GF-D8 (cell line): ENCODE results near the gene MAP2K3.
A peak's percentile ranks its signal among the peaks of the same experiment; 100 is the strongest.

Experiments used
- DNase-seq: peaks from one replicate; lab custom pipeline; 2025; lab: John Stamatoyannopoulos, UW

The MAP2K3 gene

DNA sequence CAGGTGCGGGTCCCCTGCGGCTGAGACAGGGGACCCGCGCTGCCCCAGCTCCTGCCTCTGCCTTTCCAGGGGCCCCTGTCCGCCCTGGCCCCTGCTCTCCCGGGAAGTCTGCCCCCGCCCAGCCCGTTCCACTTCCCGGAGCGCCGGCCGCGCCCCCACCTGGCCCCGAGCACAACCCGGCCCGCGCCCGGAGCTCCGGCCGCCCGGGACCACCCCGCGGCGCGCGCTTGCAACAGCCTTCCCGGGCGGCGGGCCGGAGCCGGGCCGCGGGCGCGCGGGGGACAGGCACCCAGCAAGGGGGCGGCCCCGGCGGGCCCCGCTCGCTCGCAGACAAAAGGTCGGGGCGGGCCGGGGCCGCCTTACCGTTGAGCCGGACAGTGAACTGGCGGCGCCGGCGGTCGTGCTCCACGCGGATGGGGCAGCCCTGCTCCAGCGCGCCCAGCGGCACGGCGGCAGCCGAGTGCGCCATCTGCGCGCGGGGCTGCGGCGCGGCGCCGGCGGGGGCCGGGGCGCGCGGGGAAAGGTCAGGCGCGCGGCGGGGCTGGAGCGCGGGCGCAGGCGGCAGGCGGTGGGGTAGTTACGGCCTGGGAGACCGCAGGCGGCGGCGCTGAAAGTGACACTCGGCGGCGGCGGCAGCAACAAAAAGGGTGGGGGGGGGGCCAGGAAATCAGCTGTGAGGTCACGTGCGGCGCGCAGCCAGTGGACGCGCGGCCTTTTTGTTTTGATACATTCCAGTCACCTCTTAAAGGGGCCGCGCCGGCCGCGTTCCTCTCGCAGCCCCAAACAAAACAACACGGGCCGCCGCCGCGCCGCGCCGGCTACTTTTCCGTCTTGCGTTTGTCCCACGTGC lies 31.5 kb upstream of the MAP2K3 start, which contains the start of gene NATD1:
Gene NATD1, minus strand, starts transcription at position 615 of the 850 bp plus-strand sequence. Its CDS starts 146 bp downstream, at position 469.
- no peak for DNase-seq

DNA sequence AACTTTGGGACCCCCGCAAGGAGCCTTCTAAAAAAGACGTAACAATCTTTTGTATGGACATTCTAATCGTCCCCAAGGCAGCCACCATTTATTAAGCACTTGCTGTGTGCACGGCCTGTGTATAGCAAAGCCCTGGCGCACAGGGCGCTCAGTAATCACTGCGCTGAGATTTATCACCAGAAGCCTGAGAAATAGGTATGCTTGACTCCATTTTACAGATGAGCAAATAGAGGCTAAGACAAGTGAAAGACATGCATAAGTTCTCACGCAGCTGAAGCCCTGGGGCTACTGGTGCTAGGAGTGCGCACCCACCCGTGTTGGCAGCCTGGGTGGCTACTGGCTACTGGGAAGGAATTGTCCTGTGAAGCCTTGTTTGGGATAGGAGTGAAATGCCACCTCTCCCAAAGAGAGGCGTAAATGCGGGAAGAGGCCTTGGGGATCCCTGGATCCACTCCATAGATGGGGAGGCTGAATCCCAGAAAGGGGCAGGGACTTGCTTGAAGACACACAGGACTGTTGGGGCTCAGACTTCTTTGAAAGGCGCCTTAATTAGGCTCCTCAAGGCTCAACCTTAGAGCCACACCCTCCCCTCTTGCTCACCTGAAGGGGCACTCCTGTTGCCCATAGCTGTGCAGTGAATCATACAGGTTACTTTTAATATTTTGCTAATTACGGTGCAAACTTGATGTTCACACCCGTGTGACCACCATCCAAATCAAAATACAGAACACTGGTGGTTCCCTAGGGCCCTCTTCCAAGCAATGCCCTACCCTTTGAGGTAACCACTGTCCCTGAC lies 30.7 kb upstream of the MAP2K3 start:
- no peak for DNase-seq

GRCh38 chr17:21258593-21258992 lies 25.9 kb upstream of the MAP2K3 start:
- DNase-seq = no peak

DNA sequence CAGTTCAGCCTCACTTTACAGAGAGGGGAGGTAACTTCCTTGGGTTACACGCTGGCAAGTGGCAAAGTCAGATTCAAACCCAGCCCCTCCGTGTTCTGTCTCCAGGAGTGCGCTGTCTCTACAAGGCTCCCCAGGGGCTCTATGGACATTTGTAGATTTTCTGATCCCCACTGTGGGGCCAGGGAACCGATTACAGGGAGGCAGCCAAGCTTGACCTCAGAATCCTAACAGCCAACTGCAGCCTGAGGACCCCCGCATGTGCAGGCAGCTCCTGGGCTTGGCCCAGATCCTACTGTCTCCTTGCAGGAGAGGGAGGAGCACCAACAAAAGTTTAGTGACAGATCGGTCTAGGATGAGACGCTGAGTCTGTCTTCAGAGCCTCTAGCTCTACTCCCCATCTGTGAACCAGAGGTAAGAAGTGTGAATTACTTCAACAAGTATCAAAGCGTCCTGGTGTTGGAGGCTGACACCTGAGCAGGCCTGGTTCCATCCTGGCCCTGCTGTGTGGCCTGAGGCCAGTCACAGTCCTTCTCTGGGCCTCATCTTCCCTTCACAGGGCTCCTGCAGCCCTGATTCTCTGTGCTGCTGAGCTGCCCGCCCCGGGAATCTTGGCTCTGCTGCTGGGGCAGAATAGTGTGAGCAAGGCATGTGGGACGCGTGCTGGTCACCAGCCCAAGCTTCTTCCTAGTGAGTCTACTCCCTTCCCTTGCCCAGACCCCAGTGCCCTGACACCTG lies 22.1 kb upstream of the MAP2K3 start:
- DNase-seq = no peak

DNA sequence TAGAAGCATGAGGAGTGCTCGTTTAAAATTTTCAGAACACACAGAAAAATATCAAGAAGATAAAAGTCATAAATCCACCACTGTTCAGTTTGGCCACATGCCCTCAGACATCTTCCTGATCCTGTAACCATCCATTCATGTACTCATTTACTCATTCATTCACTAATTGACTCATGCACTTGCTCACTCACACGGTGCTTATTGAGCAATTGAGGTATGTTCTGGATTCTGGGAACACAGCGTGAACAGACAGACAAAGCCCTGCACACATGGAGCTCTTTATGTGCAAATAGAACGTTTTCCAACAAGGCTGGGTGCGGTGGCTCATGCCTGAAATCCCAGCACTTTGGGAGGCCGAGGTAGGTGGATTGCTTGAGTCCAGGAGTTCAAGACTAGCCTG lies 21.1 kb upstream of the MAP2K3 start:
- no peak for DNase-seq

DNA sequence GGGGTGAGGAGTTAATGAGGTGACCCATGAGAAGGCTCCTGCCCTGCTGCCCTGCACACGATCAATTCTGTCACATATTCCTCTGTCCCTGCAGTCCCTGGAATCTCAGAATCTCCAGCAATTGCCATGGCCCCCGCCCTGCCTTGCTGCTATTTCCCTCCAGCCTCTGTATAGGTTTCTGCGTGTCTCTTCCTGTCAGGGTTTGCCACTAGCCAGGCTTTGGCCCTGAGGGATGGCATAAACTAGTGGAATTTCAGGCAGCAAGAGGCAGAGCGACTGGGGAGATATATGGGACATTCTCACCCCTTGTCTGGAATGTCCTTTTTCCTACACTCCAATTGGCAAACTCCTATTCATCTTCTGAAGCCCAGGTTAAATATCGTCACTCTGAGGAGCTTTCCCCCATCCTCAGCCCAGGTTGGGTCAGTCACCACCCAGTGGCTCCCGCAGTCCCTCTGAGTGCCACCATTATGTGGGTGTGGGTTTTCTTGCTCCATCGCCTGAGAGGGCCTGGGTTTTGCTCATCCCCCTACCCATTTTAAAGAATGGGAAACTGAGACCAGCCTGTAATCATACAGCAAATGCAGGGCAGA lies 15.8 kb upstream of the MAP2K3 start:
- DNase-seq = no peak

DNA sequence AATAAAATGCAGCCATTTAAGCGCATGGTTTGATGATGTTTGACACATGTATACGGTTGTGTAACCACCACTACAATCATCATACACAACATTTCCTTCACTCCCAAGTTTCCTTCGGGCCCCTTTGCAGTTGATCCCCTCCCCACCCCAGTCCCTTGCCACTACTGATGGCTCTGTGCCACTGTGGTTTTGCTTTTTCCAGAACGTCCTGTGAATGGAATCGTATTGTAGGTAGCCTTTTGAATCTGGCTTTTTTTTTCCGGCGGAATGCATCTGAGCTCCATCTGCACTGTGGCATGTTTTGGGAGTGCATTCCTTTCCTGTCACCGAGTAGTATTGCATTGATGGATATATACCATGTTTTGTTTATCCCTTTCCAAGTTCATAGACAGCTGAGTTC lies 15.1 kb upstream of the MAP2K3 start:
- no peak for DNase-seq

GRCh38 chr17:21271454-21272183 lies 12.9 kb upstream of the MAP2K3 start:
- no peak for DNase-seq

- DNase-seq = no peak
These were observed 12.3 kb upstream of the MAP2K3 start for GRCh38 chr17:21272250-21272649.

GRCh38 chr17:21272881-21273792 lies 11.4 kb upstream of the MAP2K3 start:
- no peak for DNase-seq

DNA sequence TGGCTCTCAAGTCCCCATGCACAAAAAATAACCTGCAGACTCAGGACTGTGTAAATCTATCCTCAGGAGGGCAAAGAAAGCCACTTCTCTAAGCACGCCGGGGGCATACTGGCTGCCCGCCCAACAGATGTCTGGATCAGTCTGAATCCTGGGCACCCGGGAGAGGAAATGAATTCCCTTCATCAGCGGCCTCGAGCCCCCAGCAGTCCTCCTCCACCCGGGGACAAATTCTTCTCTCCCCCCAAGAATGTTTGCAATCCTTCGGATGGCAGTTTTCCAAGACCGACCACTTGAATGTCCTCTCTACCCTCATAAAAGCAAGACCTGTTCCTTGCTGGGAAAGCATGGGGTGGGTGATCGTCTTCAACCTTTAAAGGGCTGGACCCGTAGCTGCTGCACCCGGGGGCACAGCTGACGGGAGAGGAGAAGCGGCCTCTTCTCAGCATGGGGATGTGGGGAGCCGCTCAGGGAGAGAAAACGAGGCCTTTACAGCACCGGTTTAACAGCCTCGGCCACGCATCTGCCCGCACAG lies 9.4 kb upstream of the MAP2K3 start:
- no peak for DNase-seq

GRCh38 chr17:21275579-21276263 lies 8.8 kb upstream of the MAP2K3 start:
- peak; percentile 15 for DNase-seq

- no peak for DNase-seq
These were observed 8.3 kb upstream of the MAP2K3 start for GRCh38 chr17:21276264-21276588.

DNA sequence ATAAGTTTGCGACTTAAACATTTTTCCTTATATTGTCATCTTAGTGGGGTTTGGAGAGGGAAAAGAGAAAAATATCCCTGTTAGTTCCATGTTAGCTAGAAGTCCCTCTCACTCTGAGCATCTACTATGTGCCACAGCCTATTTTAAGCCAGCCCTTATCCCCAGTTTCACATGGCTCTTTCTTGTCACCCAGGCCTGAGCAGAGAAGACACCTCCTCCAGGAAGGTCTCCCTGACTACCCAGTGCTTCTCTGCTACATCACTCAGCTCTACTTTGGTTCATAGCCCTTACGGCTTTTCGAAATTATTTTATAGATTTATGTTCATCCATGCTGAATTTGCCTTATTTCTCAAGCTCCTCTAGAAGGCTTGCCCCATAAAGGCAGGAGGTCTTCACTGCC lies 7.2 kb upstream of the MAP2K3 start:
- no peak for DNase-seq

GRCh38 chr17:21278450-21279197 lies 5.9 kb upstream of the MAP2K3 start:
- DNase-seq = peak; percentile 32

DNA sequence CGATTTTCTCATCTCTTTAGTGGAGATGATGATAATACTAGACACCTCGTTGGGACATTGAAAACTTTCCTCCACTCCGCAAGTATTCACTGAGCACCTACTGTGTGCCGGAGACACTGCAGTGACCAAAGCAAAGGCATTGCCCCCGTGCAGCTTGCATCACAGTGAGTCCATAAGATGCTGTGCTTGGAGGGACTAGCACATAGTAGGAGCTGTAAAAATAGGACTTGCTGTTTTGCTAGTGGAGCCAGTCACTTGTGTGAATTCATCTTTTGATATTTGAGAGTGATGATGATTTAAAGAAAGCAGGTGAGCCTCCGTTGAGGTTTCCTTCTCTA lies 5.3 kb upstream of the MAP2K3 start:
- DNase-seq = no peak

DNA sequence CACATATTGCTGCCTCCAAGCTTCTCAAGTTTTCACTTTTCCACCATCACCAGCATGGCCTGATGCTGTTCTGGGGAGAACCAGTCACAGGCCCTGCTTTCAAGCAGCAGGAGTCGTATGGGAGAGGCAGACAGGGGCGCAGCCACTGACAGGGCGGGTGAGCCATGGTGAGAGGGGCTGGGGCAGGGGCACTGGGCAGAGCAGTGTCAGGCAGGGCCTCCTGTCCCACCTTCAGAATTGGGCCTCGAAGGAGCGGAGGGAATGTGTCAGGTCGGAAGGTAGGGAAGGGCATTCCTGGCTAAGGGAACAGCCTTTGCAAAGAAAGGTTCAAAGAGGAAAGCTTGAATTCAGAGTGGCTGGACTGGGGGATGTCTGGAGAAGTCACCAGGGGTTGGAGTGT lies 4.9 kb upstream of the MAP2K3 start:
- no peak for DNase-seq

GRCh38 chr17:21280081-21280518 lies 4.4 kb upstream of the MAP2K3 start:
- peak; percentile 10 for DNase-seq

- DNase-seq = no peak
These were observed 2.3 kb upstream of the MAP2K3 start for GRCh38 chr17:21282231-21282630.
